B cell (primary cell): Measurements from ENCODE around the gene TRAPPC3L.

Experiments
- CTCF ChIP-seq: fragments of 200-600 bp; IDR thresholded peaks from one replicate; pipeline ENCODE4 v1.8.0; 2022; ENCODE audit warnings: antibody characterized with exemption, mild to moderate bottlenecking
- EZH2 ChIP-seq: IDR thresholded peaks from 2 replicates; pipeline ENCODE4 v1.6.1; 2012; ENCODE audit warnings: borderline replicate concordance, low read depth, mild to moderate bottlenecking, moderate library complexity, low read length; ENCODE audit not compliant: insufficient read depth, poor library complexity, severe bottlenecking

- TF ChIP-seq EZH2 (no peak), CTCF (no peak)
These were observed 34.7 kb upstream of the TRAPPC3L start for GRCh38 chr6:116580198-116580597.
